Lower lobe of right lung (tissue), 2 donors: ENCODE measurements around the gene NCR3LG1. TPM values are rescaled to one million over a fixed set of nuclear protein-coding genes. Genes with fewer than 3 reads are reported as not detected.
"Not testable (repeated sequence)": the region's sequence is repeated elsewhere in the genome, so short reads cannot be mapped to it uniquely, and the experiment has no call there.

Experiments used
- ATAC-seq, 2 donors: fragments of 200-7000 bp; cut with Tn5 transposase; one replicate each; pipeline ENCODE4 v1.9.1; 2020 to 2022; ENCODE audit warnings: mild to moderate bottlenecking in 2 of 2, moderate library complexity in 2 of 2
- DNase-seq: peaks from one replicate; pipeline ENCODE4 v3.0.0-alpha.2; 2020
- H3K27ac ChIP-seq: fragments of 200-600 bp; one replicate; pipeline ENCODE4 v1.8.0; 2022
- H3K27me3 ChIP-seq: fragments of 200-600 bp; one replicate; pipeline ENCODE4 v1.8.0; 2022; ENCODE audit warnings: low read depth
- H3K36me3 ChIP-seq: fragments of 200-600 bp; one replicate; pipeline ENCODE4 v1.8.0; 2022; ENCODE audit warnings: mild to moderate bottlenecking
- H3K4me1 ChIP-seq: fragments of 200-600 bp; one replicate; pipeline ENCODE4 v1.8.0; 2022
- H3K4me3 ChIP-seq: fragments of 200-600 bp; one replicate; pipeline ENCODE4 v1.8.0; 2022; ENCODE audit warnings: mild to moderate bottlenecking
- H3K9me3 ChIP-seq: fragments of 200-600 bp; one replicate; pipeline ENCODE4 v1.8.0; 2022
- intact Hi-C: fragments of 100-400 bp; cut with DNase I; formaldehyde crosslinking; loops from one replicate; pipeline ENCODE4 v1.11.0; 2022
- total RNA-seq: library from RNA; stranded (reverse); fragmentation: NEBNext Ultra II Directional; extraction: Animal tissue kit (Norgen Biotek cat#: 25700); gene quantifications from one replicate; pipeline ENCODE4 v1.2.1, GENCODE V29; 2021
- TF ChIP-seq, protein P1 (sequence below): fragments of 200-600 bp; IDR thresholded peaks from one replicate; pipeline ENCODE4 v1.8.0; 2022; ENCODE audit warnings: antibody characterized with exemption, mild to moderate bottlenecking
- donor health status: DM: no; HTN: yes; CAD: no; lungs with severe emphysema.

NCR3LG1 gene
- total RNA-seq, 1 donor from 2014 or later, result 3.2 TPM

DNA sequence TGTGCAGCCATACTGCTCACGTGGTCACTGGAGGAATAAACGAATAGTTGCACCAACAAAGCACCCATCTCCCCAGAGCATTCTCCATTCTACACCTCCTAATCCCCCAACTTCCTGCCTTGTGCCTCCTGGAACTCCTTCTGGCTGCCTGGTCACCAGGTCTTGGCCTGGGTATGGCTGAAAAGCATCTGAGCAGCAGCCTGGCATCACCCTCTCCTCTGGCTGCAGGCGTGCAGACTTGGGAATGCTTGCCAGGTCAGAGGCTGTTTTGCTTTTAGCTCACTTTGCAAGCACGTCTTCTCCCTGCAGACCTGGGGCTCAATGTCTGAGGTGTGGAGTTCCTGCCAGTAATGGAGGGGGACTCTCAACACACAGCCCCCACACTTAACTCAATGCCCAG is 70.2 kb downstream of the NCR3LG1 start:
- Histone ChIP-seq H3K4me1 (no peaks in the 10 kb centered on the region), H3K27me3 (peaks cover 8% of the 10 kb centered on the region), H3K4me3 (no peak overlapping the region), H3K9me3 (no peaks in the 10 kb centered on the region), H3K27ac (no peak overlapping the region), H3K36me3 (no peaks in the 10 kb centered on the region)
- TF ChIP-seq, protein P1, sequence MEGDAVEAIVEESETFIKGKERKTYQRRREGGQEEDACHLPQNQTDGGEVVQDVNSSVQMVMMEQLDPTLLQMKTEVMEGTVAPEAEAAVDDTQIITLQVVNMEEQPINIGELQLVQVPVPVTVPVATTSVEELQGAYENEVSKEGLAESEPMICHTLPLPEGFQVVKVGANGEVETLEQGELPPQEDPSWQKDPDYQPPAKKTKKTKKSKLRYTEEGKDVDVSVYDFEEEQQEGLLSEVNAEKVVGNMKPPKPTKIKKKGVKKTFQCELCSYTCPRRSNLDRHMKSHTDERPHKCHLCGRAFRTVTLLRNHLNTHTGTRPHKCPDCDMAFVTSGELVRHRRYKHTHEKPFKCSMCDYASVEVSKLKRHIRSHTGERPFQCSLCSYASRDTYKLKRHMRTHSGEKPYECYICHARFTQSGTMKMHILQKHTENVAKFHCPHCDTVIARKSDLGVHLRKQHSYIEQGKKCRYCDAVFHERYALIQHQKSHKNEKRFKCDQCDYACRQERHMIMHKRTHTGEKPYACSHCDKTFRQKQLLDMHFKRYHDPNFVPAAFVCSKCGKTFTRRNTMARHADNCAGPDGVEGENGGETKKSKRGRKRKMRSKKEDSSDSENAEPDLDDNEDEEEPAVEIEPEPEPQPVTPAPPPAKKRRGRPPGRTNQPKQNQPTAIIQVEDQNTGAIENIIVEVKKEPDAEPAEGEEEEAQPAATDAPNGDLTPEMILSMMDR, result no peak
- ATAC-seq (no peak), DNase-seq (peak; percentile 3)
- intact Hi-C loops, result no loop called here

DNA sequence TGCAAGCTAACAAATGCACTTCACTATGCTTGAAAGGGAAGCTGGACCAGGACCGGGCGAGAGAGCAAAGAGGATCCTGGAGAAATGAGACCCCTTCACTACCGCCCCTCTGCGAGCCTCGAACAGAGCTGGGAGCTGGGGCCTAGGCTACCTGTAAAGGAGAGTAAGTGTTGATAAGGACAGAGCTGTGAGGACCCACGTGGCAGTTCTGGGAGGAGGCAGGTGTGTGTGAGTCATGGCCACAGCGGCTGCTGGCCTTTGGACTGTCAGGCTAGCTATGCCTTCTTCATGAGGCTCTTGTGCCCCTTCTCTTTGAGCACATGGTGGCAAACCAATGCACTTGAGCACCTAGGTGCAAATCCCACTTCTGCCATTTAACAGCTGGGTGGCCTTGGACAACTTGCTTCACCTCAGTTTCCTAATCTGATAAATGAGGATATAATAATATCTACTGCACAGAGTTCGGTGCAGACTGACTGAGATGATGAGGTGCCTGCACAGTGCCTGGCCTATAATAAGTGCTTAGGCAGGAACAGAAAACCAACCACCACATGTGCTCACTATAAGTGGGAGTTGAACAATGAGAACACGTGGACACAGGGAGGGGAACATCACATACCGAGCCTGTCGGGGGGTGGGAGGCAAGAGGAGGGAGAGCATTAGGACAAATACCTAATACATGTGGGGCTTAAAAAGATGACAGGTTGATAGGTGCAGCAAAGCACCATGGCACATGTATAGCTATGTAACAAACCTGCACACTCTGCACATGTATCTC is 72.1 kb downstream of the NCR3LG1 start:
- peak; percentile 16 for DNase-seq
- no peaks in the 10 kb centered on the region for H3K9me3 ChIP-seq

DNA sequence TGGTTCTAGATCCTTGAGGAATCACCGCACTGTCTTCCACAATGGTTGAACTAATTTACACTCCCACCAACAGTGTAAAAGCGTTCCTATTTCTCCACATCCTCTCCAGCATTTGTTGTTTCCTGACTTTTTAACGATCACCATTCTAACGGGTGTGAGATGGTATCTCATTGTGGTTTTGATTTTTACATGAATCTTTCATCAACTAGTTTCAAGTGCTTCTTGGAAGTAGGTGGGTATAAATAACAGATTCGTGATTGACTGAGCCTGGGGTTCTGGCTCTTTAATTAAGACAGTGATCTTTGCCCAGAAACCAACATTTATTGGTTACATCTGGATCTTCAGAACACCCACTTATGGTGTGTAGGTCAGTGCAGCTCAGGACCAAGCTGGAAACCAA is 74.6 kb downstream of the NCR3LG1 start:
- H3K36me3 ChIP-seq, intact Hi-C loops, H3K27me3 ChIP-seq, H3K27ac ChIP-seq, H3K4me3 ChIP-seq, DNase-seq, H3K9me3 ChIP-seq, ATAC-seq, H3K4me1 ChIP-seq: not testable (repeated sequence)

More for the DNA sequence above, 72.1 kb downstream of the NCR3LG1 start:
- no peaks in the 10 kb centered on the region for H3K4me1 ChIP-seq
- ATAC-seq, result no peak
- intact Hi-C loops, result no loop called here
- H3K4me3 ChIP-seq, result no peak overlapping the region
- TF ChIP-seq, protein P1, result no peak
- peaks cover 3% of the 10 kb centered on the region for H3K27me3 ChIP-seq
- H3K36me3 ChIP-seq, result no peaks in the 10 kb centered on the region
- H3K27ac ChIP-seq, result no peak overlapping the region

Other genes starting within 250 kb of the NCR3LG1 start
- 71.6 TPM for gene PIK3C2A, start 143.8 kb upstream of the NCR3LG1 start, total RNA-seq
- gene NUCB2, start 75.1 kb upstream of the NCR3LG1 start, total RNA-seq, result 82.7 TPM
- 4.3 TPM for gene KCNJ11, start 36.9 kb downstream of the NCR3LG1 start, total RNA-seq
- gene ABCC8, start 125.0 kb downstream of the NCR3LG1 start, total RNA-seq, result 4.9 TPM
- 0.30 TPM for gene USH1C, start 192.6 kb downstream of the NCR3LG1 start, total RNA-seq
- not detected for gene OTOG, start 195.5 kb downstream of the NCR3LG1 start, total RNA-seq